HEK293T (cell line): ENCODE measurements around the gene ATP8A2.

Experiments
- CTCF ChIA-PET: fragments of 350-600 bp; formaldehyde crosslinking; extraction: SDS; loops from one replicate; lab custom pipeline; 2021; ENCODE audit warnings: antibody characterized with exemption, inconsistent platforms; lab: Yijun Ruan, JAX
- POLR2A ChIA-PET: fragments of 350-600 bp; formaldehyde crosslinking; extraction: SDS; loops from one replicate; lab custom pipeline; 2020; ENCODE audit warnings: antibody characterized with exemption, inconsistent platforms; lab: Yijun Ruan, JAX
- DNase-seq: peaks from one replicate; pipeline ENCODE4 v3.0.0; 2012; ENCODE audit warnings: mixed read lengths; ENCODE audit errors: extremely low spot score
- ARNT ChIP-seq: fragments of 450-650 bp; IDR thresholded peaks from 2 replicates; pipeline ENCODE4 v1.6.1; 2017; ENCODE audit warnings: mild to moderate bottlenecking
- BHLHE40 ChIP-seq: fragments of 450-650 bp; IDR thresholded peaks from 2 replicates; pipeline ENCODE4 v1.6.1; 2016; ENCODE audit warnings: mild to moderate bottlenecking, moderate library complexity, borderline replicate concordance
- CTBP1 ChIP-seq: fragments of 450-650 bp; IDR thresholded peaks from 2 replicates; pipeline ENCODE4 v1.6.1; 2016; ENCODE audit warnings: borderline replicate concordance
- ELF4 ChIP-seq: fragments of 450-650 bp; IDR thresholded peaks from 2 replicates; pipeline ENCODE4 v1.6.1; 2017; ENCODE audit warnings: antibody characterized with exemption
- FOXA1 ChIP-seq: fragments of 450-650 bp; IDR thresholded peaks from 2 replicates; pipeline ENCODE4 v1.6.1; 2016; ENCODE audit warnings: mild to moderate bottlenecking
- FOXK2 ChIP-seq: fragments of 450-650 bp; IDR thresholded peaks from 2 replicates; pipeline ENCODE4 v1.6.1; 2016; ENCODE audit warnings: mild to moderate bottlenecking
- FOXM1 ChIP-seq: fragments of 450-650 bp; IDR thresholded peaks from 2 replicates; pipeline ENCODE4 v1.6.1; 2017; ENCODE audit warnings: mild to moderate bottlenecking, borderline replicate concordance
- HDGF ChIP-seq: fragments of 450-650 bp; IDR thresholded peaks from 2 replicates; pipeline ENCODE4 v1.6.1; 2017; ENCODE audit warnings: antibody characterized with exemption, borderline replicate concordance
- L3MBTL2 ChIP-seq: fragments of 450-650 bp; conservative IDR thresholded peaks from 2 replicates; pipeline ENCODE4 v1.6.1; 2016; ENCODE audit warnings: mild to moderate bottlenecking
- LEF1 ChIP-seq: fragments of 450-650 bp; IDR thresholded peaks from 2 replicates; pipeline ENCODE4 v1.6.1; 2017; ENCODE audit warnings: mild to moderate bottlenecking, borderline replicate concordance
- NFRKB ChIP-seq: fragments of 450-650 bp; IDR thresholded peaks from 2 replicates; pipeline ENCODE4 v1.6.1; 2016; ENCODE audit warnings: mild to moderate bottlenecking, moderate library complexity
- SP1 ChIP-seq: fragments of 450-650 bp; IDR thresholded peaks from 2 replicates; pipeline ENCODE4 v1.6.1; 2017
- SUZ12 ChIP-seq: fragments of 450-650 bp; IDR thresholded peaks from 2 replicates; pipeline ENCODE4 v1.6.1; 2016; ENCODE audit warnings: mild to moderate bottlenecking
- TARDBP ChIP-seq: fragments of 450-650 bp; IDR thresholded peaks from 2 replicates; pipeline ENCODE4 v1.6.1; 2016
- ZNF384 ChIP-seq: fragments of 450-650 bp; IDR thresholded peaks from 2 replicates; pipeline ENCODE4 v1.6.1; 2016
- TF ChIP-seq, protein P1 (sequence below): fragments of 450-650 bp; IDR thresholded peaks from 2 replicates; pipeline ENCODE4 v1.6.1; 2016

The ATP8A2 gene

DNA sequence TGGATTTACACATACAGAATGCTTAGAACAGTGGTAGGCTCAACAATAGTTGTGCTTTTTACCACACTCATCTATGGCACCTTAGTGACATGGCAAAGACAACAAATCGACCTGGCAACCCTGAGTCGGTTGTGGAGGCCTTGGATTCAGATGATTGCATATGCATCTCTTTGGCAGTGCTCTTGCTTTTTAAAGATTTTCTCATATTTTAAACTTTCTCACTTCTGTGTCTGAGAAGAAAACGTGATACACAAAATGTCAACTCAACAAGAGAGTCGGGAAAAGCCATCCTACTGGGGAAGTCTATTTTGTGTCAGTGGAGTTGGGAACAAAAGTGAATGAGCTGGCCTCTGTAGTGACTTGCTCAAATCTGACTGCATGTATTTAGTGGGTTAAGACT is 85.8 kb downstream of the ATP8A2 start:
- POLR2A ChIA-PET, result no interaction called here
- CTCF ChIA-PET, result no interaction called here
- no peak for DNase-seq
- no peak for TF ChIP-seq L3MBTL2
- TF ChIP-seq FOXM1, result no peak
- no peak for TF ChIP-seq BHLHE40
- TF ChIP-seq TARDBP, result no peak
- TF ChIP-seq SUZ12, result no peak
- TF ChIP-seq CTBP1, result no peak
- no peak for TF ChIP-seq ELF4
- no peak for TF ChIP-seq NFRKB
- TF ChIP-seq LEF1, result no peak
- TF ChIP-seq FOXK2, result no peak
- TF ChIP-seq, protein P1, sequence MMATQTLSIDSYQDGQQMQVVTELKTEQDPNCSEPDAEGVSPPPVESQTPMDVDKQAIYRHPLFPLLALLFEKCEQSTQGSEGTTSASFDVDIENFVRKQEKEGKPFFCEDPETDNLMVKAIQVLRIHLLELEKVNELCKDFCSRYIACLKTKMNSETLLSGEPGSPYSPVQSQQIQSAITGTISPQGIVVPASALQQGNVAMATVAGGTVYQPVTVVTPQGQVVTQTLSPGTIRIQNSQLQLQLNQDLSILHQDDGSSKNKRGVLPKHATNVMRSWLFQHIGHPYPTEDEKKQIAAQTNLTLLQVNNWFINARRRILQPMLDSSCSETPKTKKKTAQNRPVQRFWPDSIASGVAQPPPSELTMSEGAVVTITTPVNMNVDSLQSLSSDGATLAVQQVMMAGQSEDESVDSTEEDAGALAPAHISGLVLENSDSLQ, result no peak
- no peak for TF ChIP-seq ZNF384
- no peak for TF ChIP-seq FOXA1
- no peak for TF ChIP-seq HDGF

- DNase-seq, result no peak
- ChIA-PET CTCF (no interaction called here), POLR2A (no interaction called here)
- TF ChIP-seq ELF4 (no peak), LEF1 (no peak), CTBP1 (no peak), FOXA1 (no peak), BHLHE40 (no peak), ZNF384 (no peak), HDGF (no peak), FOXM1 (no peak), NFRKB (no peak), FOXK2 (no peak), SP1 (no peak), L3MBTL2 (no peak), ARNT (no peak), TARDBP (no peak)
- TF ChIP-seq, protein P1, result no peak
Measured at GRCh38 chr13:25462301-25463125, 90.7 kb downstream of the ATP8A2 start.

- CTCF ChIA-PET, result no interaction called here
- DNase-seq, result no peak
- POLR2A ChIA-PET, result no interaction called here
- TF ChIP-seq SP1 (no peak), CTBP1 (no peak), ELF4 (no peak), NFRKB (no peak), LEF1 (no peak), ARNT (no peak), L3MBTL2 (no peak)
Measured at GRCh38 chr13:25463496-25463895, 91.7 kb downstream of the ATP8A2 start.

DNA sequence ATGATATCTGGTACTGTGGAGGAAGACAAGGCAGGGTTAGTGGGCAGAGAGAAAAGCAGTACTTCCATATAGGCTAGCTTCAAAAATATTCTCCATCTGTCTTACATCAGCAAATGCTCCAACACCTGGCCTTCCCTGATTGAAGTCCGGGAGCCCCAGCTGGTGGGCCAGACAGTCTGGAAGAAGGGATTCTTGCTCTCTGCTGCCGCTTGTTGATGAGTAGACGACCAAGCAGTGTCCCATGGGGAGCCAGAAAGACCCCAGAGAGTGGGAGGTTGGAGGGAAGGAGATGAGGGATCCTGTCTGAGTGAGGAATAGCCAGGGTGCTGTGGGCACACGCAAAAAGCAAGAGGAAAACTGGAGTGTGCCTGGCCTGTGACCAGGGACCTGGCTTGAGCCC is 95.1 kb downstream of the ATP8A2 start:
- POLR2A ChIA-PET, result no interaction called here
- CTCF ChIA-PET, result no interaction called here
- no peak for TF ChIP-seq FOXM1
- TF ChIP-seq FOXK2, result no peak
- TF ChIP-seq FOXA1, result no peak
- no peak for TF ChIP-seq NFRKB
- no peak for TF ChIP-seq CTBP1
- TF ChIP-seq SUZ12, result no peak
- DNase-seq, result no peak

GRCh38 chr13:25468325-25469168 is 96.8 kb downstream of the ATP8A2 start:
- ChIA-PET POLR2A (no interaction called here), CTCF (interaction anchor here (0.5 kb wide), 1 partner anchor 1578 kb away, joined by 3 read pairs; no protein-coding TSS in a partner anchor)
- TF ChIP-seq HDGF (no peak), ELF4 (no peak), SP1 (no peak), TARDBP (no peak), FOXM1 (no peak), SUZ12 (no peak), BHLHE40 (no peak)
- TF ChIP-seq, protein P1, result no peak
- peak; percentile 73 for DNase-seq

DNA sequence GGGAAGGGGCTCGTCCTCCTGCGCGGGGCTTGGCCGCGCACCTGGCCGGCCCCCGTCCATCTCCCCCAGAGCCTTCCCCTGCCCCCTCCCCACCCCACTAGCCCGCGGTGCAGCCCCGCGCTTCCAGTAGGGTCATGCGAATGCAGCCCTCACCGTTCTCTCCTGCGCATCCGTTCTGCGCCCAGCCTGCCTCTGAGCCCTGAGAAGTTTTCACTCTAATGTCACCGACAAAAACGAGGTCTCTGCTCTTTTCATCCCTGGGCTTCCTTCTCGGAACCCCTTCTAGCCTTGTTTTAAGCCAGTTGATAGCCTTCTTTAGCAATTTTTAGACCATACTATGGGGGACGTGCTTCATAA is 97.4 kb downstream of the ATP8A2 start:
- TF ChIP-seq BHLHE40 (no peak), NFRKB (no peak), SUZ12 (no peak), SP1 (no peak), CTBP1 (no peak), LEF1 (no peak), ELF4 (no peak)
- TF ChIP-seq, protein P1, result no peak
- DNase-seq, result no peak
- POLR2A ChIA-PET, result no interaction called here
- CTCF ChIA-PET, result no interaction called here
